Endothelial cell of umbilical vein (primary cell): ENCODE measurements around the gene TNFRSF12A. TPM values are rescaled to one million over a fixed set of nuclear protein-coding genes. Genes with fewer than 3 reads are reported as not detected.
A peak's percentile ranks its signal among the peaks of the same experiment; 100 is the strongest.
"Not testable (repeated sequence)": the region's sequence is repeated elsewhere in the genome, so short reads cannot be mapped to it uniquely, and the experiment has no call there.

Source experiments
- BruUV-seq: library from RNA; stranded (reverse); fragments of 400-500 nt; replicated peaks from 2 replicates; lab custom pipeline; 2021; lab: Mats Ljungman, UMichigan
- CTCF ChIA-PET: fragments of 300-600, 350-600 bp; sonication (Branson Sonifier 250); formaldehyde crosslinking; loops from one replicate; lab custom pipeline; 2021; ENCODE audit warnings: antibody characterized with exemption, inconsistent platforms; lab: Charles Lee
- POLR2A ChIA-PET: fragments of 300-600, 350-600 bp; sonication (Branson Sonifier 250); formaldehyde crosslinking; loops from one replicate; lab custom pipeline; 2021; ENCODE audit warnings: antibody characterized with exemption, inconsistent platforms; lab: Charles Lee
- DNase-seq: peaks from one replicate; pipeline ENCODE4 v3.0.0-alpha.2; 2011; ENCODE audit warnings: low read depth, low spot score
- FAIRE-seq: peaks from 2 replicates; lab custom pipeline; 2011; peaks lifted over from hg19 to GRCh38; lab: Jason Lieb, UNC
- H2AFZ ChIP-seq: 2 replicates; pipeline ENCODE4 v1.6.0; 2012; ENCODE audit warnings: low read depth, low read length, control low read depth, inconsistent platforms
- H3K27ac ChIP-seq: 2 replicates; pipeline ENCODE4 v1.5.1; 2011; ENCODE audit warnings: low read depth, mild to moderate bottlenecking, control low read depth, low read length, moderate library complexity; ENCODE audit not compliant: insufficient read depth
- H3K27me3 ChIP-seq, 2 experiments: 2 replicates each; pipeline versions ENCODE4 v1.6.0 to v1.6.1; 2011; ENCODE audit warnings: low read length in 2 of 2, mixed read lengths in 1 of 2; ENCODE audit not compliant: control insufficient read depth in 2 of 2, insufficient read depth in 2 of 2
- H3K36me3 ChIP-seq, 2 experiments: 2 replicates in 1 of 2; 3 replicates in 1 of 2; pipeline ENCODE4 v1.5.1; 2011; ENCODE audit warnings: low read length in 2 of 2, mild to moderate bottlenecking in 1 of 2, moderate library complexity in 1 of 2; ENCODE audit not compliant: control insufficient read depth in 2 of 2, insufficient read depth in 2 of 2; ENCODE audit errors: extremely low read depth in 1 of 2
- H3K4me1 ChIP-seq: 3 replicates; pipeline ENCODE4 v1.5.1; 2011; ENCODE audit warnings: mild to moderate bottlenecking, low read length; ENCODE audit not compliant: control insufficient read depth, insufficient read depth; ENCODE audit errors: extremely low read depth
- H3K4me2 ChIP-seq: 2 replicates; pipeline ENCODE4 v1.6.1; 2011; ENCODE audit warnings: low read length, control low read depth, mixed read lengths; ENCODE audit not compliant: insufficient read depth
- H3K4me3 ChIP-seq, 3 experiments: fragments of 200-600 bp in 1 of 3; sonication (generic), shearing (Covaris generic) in 1 of 3; replicated peaks in 1 of 3; 2 replicates each; pipeline ENCODE4 v1.5.1; 2011 to 2016; ENCODE audit warnings: control low read depth in 3 of 3, low read length in 3 of 3, mild to moderate bottlenecking in 2 of 3, inconsistent platforms in 1 of 3, low read depth in 1 of 3, moderate library complexity in 1 of 3; ENCODE audit not compliant: insufficient read depth in 1 of 3
- H3K79me2 ChIP-seq: 2 replicates; pipeline ENCODE4 v1.6.0; 2012; ENCODE audit warnings: low read length, inconsistent platforms; ENCODE audit not compliant: control insufficient read depth, insufficient read depth
- H3K9ac ChIP-seq: replicated peaks from 2 replicates; pipeline ENCODE3; 2011; ENCODE audit warnings: low read length, control low read depth; ENCODE audit not compliant: insufficient read depth; ENCODE audit errors: extremely low read depth
- H3K9me1 ChIP-seq: replicated peaks from 3 replicates; pipeline ENCODE4 v1.6.0; 2011; ENCODE audit warnings: mild to moderate bottlenecking, low read length; ENCODE audit not compliant: control insufficient read depth, insufficient read depth; ENCODE audit errors: extremely low read depth
- H3K9me3 ChIP-seq: replicated peaks from 2 replicates; pipeline ENCODE4 v1.5.1; 2012; ENCODE audit warnings: low read length, inconsistent platforms; ENCODE audit not compliant: control insufficient read depth, insufficient read depth
- H4K20me1 ChIP-seq: replicated peaks from 2 replicates; pipeline ENCODE3; 2011; ENCODE audit warnings: mild to moderate bottlenecking, low read length; ENCODE audit not compliant: control insufficient read depth, insufficient read depth; ENCODE audit errors: extremely low read depth
- EZH2 ChIP-seq: IDR thresholded peaks from 2 replicates; pipeline ENCODE4 v1.6.1; 2012; ENCODE audit warnings: borderline replicate concordance, low read depth, mild to moderate bottlenecking, moderate library complexity, low read length, inconsistent platforms; ENCODE audit not compliant: severe bottlenecking
- FOS ChIP-seq: IDR thresholded peaks from 2 replicates; pipeline ENCODE4 v1.6.1; 2011; ENCODE audit warnings: mild to moderate bottlenecking, low read length, moderate library complexity, borderline replicate concordance; ENCODE audit not compliant: insufficient read depth
- GATA2 ChIP-seq: IDR thresholded peaks from 2 replicates; pipeline ENCODE4 v1.7.0; 2011; ENCODE audit warnings: low read depth, mild to moderate bottlenecking, moderate library complexity, mixed read lengths, low read length; ENCODE audit not compliant: insufficient read length, insufficient read depth
- JUN ChIP-seq: IDR thresholded peaks from 2 replicates; pipeline ENCODE4 v1.6.1; 2011; ENCODE audit warnings: borderline replicate concordance, low read depth; ENCODE audit not compliant: insufficient read length, insufficient read depth
- MYC ChIP-seq: IDR thresholded peaks from one replicate; pipeline ENCODE4 v1.6.1; 2011; ENCODE audit warnings: mild to moderate bottlenecking, low read depth, low read length
- POLR2A ChIP-seq: IDR thresholded peaks from 2 replicates; pipeline ENCODE4 v1.6.1; 2012; ENCODE audit warnings: low read depth, mild to moderate bottlenecking, control low read depth, low read length
- POLR2AphosphoS5 ChIP-seq: IDR thresholded peaks from 2 replicates; pipeline ENCODE4 v1.6.1; 2012; ENCODE audit warnings: low read depth, mild to moderate bottlenecking, control low read depth, low read length, moderate library complexity; ENCODE audit not compliant: insufficient read depth
- dilution Hi-C: fragments of 300-500 bp; cut with MboI; formaldehyde crosslinking; loops from one replicate; pipeline ENCODE4 v1.15.0; 2019; ENCODE audit warnings: low sequenced_read_pairs; ENCODE audit not compliant: extremely low pct_ligation_motif_present
- intact Hi-C: fragments of 100-400 bp; cut with micrococcal nuclease; formaldehyde crosslinking; loops from one replicate; pipeline ENCODE4 v1.10.0; 2022
- polyA plus RNA-seq, 4 experiments: library from polyadenylated mRNA; depleted of rRNA in 3 of 4; stranded (reverse) in 3 of 4; unstranded in 1 of 4; fragments of >200 nt; gene quantifications; 2 replicates each; pipeline versions ENCODE4 v1.2.1 to v1.2.3, GENCODE V29; 2011 to 2012; ENCODE audit warnings: missing spikeins in 1 of 4
- total RNA-seq: library from RNA; stranded (reverse); gene quantifications from 2 replicates; pipeline ENCODE4 v1.2.3, GENCODE V29; 2021
- TF ChIP-seq, protein P1 (sequence below): IDR thresholded peaks from 2 replicates; pipeline ENCODE4 v1.6.1; 2011; ENCODE audit not compliant: insufficient read depth, insufficient read length
- TF ChIP-seq, protein P2 (sequence below), 2 donors: IDR thresholded peaks; 1 replicate in 1 of 2; 2 replicates in 1 of 2; pipeline ENCODE4 v1.5.1; 2011; ENCODE audit warnings: low read length in 2 of 2, mild to moderate bottlenecking in 2 of 2, moderate library complexity in 2 of 2, control low read depth in 1 of 2, inconsistent platforms in 1 of 2, low read depth in 1 of 2; ENCODE audit not compliant: insufficient read depth in 1 of 2; ENCODE audit errors: extremely low read depth in 1 of 2

The TNFRSF12A gene
- total and polyA plus RNA-seq, 2 donors (not counting 3 experiments of a cell fraction or from before 2014, with no cell fraction given): 162 to 187 TPM

DNA sequence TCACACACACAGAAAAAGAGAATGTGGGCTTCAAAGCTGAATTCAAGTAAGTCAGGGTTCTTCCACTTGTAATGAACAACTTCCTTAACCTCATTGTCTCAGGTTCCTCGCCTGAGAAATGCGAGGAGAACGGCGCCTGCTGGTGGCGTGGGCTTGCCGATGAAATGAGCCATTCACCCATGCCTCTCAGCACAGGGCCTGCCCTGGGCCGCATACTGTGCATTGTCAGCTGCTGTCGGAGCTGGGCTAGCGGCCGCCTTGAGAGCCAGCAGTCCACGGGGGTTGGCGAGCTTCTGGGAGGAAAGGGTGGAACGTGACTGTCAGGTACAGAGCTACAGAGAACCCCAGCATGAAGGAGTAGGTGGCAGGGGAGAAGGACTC lies 33.2 kb downstream of the TNFRSF12A start:
- H3K4me1 ChIP-seq, dilution Hi-C loops, DNase-seq, H3K27ac ChIP-seq, H3K79me2 ChIP-seq, H3K9ac ChIP-seq, H3K4me3 ChIP-seq, H4K20me1 ChIP-seq, H3K36me3 ChIP-seq, H3K4me2 ChIP-seq, POLR2A ChIA-PET, H3K9me1 ChIP-seq, H2AFZ ChIP-seq, intact Hi-C loops, FAIRE-seq, CTCF ChIA-PET, H3K9me3 ChIP-seq, H3K27me3 ChIP-seq: not testable (repeated sequence)
- BruUV-seq: TSS peak; percentile 8

DNA sequence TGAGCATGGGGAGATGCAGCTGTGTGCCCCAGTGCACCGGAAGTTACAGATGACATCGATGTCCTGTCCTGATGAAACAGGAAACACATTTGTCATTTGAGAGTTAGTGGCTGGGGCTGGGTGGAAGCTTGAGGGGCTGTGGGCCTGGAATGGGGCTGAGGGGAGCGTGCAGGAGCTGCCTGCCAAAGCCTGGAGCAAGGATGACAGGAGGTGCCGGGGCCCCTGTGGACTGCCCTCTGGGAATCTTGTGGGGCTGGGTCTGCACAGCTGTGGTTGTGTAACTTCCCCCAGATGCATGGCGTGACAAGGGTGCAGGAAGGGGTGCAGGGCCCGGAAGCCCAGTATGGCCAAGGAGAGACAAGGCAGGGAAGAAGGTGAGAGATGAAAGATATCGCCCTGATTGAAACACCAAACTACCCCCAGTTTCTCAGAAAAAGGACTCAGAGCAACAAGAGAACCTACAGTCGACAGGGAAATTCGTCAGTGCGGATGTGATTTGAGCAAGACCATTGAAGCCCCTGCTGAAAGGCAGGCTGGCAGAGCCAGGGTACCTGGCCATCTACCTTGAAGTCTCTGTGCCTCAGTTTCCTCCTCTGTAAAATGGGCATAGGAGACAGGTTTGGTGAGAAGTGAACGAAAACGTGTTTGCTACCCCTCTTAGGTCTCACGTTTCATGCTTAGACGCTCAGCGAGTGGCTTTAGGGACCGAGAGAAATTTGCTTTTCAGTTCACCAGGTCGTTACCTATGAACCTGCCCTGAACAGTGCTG lies 35.0 kb downstream of the TNFRSF12A start:
- TF ChIP-seq, protein P1, sequence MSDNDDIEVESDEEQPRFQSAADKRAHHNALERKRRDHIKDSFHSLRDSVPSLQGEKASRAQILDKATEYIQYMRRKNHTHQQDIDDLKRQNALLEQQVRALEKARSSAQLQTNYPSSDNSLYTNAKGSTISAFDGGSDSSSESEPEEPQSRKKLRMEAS: no peak
- TF ChIP-seq JUN: no peak
- TF ChIP-seq GATA2: no peak
- TF ChIP-seq MYC: no peak
- no peak for TF ChIP-seq POLR2AphosphoS5
- TF ChIP-seq FOS: no peak
- TF ChIP-seq POLR2A: no peak
- TF ChIP-seq, protein P2, sequence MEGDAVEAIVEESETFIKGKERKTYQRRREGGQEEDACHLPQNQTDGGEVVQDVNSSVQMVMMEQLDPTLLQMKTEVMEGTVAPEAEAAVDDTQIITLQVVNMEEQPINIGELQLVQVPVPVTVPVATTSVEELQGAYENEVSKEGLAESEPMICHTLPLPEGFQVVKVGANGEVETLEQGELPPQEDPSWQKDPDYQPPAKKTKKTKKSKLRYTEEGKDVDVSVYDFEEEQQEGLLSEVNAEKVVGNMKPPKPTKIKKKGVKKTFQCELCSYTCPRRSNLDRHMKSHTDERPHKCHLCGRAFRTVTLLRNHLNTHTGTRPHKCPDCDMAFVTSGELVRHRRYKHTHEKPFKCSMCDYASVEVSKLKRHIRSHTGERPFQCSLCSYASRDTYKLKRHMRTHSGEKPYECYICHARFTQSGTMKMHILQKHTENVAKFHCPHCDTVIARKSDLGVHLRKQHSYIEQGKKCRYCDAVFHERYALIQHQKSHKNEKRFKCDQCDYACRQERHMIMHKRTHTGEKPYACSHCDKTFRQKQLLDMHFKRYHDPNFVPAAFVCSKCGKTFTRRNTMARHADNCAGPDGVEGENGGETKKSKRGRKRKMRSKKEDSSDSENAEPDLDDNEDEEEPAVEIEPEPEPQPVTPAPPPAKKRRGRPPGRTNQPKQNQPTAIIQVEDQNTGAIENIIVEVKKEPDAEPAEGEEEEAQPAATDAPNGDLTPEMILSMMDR (IDR thresholded peaks at IDR 0.05; ENCODE audit: extremely low read depth in 1 of 2, insufficient read depth in 1 of 2, low read depth in 1 of 2, low read length in 2 of 2): no peak
- no peak for TF ChIP-seq EZH2
- intact Hi-C loops: no loop called here
- no peaks in the 10 kb centered on the region for H3K27me3 ChIP-seq

More for the DNA sequence above, 35.0 kb downstream of the TNFRSF12A start:
- no peak overlapping the region for H3K9ac ChIP-seq
- H2AFZ ChIP-seq: no peak overlapping the region
- no peaks in the 10 kb centered on the region for H3K79me2 ChIP-seq
- CTCF ChIA-PET: interaction anchor here (1.9 kb wide), 1 partner anchor 24 kb away, joined by 4 read pairs; no protein-coding TSS in a partner anchor
- DNase-seq (no peak), FAIRE-seq (no peak)
- H3K4me2 ChIP-seq: no peak overlapping the region
- dilution Hi-C loops: no loop called here
- H3K9me1 ChIP-seq: no peaks in the 10 kb centered on the region
- peaks cover 9% of the 10 kb centered on the region for H3K4me1 ChIP-seq
- no peak overlapping the region for H3K27ac ChIP-seq
- BruUV-seq: no TSS peak
- no peak overlapping the region for H3K4me3 ChIP-seq
- no peaks in the 10 kb centered on the region for H4K20me1 ChIP-seq
- POLR2A ChIA-PET: no interaction called here
- no peaks in the 10 kb centered on the region for H3K9me3 ChIP-seq
- no peaks in the 10 kb centered on the region for H3K36me3 ChIP-seq
